ENCODE measurements around the gene IGDCC3.
"Not testable (repeated sequence)": the region's sequence is repeated elsewhere in the genome, so short reads cannot be mapped to it uniquely, and the experiment has no call there.

IGDCC3 gene

DNA sequence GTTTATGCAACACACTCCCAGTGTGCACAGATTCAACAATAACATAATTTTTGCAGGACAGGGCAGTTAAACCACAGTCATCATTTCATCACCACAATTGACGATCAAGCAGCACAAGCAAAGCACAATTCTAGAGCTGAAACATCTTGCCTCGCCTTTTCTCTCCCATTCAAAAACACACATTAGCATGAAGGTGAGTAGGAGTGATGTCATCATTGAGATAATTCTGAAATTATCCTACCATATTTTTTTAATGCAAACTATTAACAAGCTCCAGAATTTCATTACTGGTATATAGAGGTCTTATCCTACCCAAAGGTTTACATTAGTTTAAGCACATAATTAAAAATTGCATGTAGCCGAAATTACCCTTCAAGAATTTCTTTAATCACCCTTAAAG lies 3.5 kb downstream of the IGDCC3 start:
- FAIRE-seq (no peak), DNase-seq (ENCODE audit: extremely low spot score, insufficient read length, low read depth) (no peak)

DNA sequence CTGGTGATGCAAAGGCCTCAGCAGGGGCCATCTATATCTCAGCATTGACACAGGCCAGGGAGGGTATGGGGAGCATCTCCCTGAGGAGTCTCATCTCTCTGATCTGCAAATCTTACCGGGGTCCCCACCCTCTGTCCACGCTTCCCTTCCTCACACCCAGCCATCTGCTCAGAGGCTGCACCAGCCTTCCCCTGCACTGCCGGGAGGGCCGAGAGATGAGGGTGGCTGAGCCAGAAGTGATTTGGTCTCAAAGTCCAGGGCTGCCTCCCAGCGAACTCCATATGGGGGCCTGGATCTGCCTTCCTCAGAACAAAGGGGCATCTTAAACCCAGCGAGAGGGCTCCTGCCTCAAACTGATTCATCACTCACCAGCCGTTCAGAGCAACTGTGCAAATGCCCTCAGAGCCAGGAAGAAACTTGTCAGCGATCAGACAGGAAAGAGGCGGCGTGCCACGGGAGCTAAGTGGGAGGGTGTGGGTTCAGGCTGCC lies 4.6 kb downstream of the IGDCC3 start:
- DNase-seq (ENCODE audit: extremely low spot score, insufficient read length, low read depth) (no peak), FAIRE-seq (no peak)

DNA sequence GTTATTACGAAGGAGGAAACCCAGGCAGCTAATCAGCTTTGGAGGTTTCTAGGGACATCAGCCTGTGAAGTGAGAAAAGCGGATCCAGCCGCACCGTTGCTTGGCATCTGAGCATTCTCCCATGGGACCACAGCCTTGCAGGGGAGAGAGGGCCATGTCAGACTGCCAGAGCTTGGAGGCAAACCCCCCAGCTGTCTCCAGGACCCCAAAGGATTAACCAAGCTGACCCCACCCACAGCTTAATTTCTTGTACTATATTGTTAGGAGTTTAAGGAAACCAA lies 5.1 kb downstream of the IGDCC3 start:
- DNase-seq (ENCODE audit: extremely low spot score, insufficient read length, low read depth): no peak

DNA sequence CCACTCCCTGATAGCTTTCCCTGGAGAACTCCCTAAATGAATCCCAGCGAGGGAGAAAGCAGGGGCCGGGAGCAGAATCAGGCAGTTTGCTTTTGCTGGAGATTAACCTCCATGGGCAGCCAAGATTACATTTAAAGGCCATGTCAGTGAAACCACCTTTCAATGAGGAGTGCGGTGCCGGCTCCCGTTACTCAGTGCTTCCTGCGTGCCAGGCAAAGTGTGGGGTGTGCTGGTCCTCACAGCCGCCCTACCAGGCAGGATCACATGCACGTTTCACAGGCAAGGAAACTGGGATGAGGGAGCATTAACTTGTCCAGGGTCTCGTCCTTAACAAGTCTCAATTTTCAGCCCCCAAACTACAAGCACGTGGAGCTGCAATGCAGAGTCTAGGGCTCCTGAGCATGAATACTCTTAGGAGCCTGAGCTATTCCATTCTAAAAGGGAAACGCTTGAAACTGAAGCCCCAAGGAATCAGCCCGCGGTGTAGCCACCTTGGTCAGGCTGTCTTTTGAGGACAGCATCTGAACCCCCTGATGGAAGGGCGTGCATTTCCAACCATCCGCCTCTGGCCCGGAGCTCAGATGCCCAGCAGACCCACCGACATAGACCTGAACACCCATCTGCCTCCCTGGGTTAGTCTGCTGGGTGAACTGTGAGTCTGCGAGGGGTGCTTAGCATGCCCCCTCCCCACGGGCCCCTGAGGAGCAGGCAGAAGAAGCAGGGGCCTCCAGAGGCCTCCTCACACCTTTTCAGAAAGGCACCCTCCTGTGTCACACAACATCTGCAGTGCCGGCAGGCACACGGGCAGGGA lies 5.6 kb downstream of the IGDCC3 start:
- FAIRE-seq: no peak
- no peak for DNase-seq (ENCODE audit: extremely low spot score, insufficient read length, low read depth)

More for the DNA sequence above, 5.1 kb downstream of the IGDCC3 start:
- no peak for FAIRE-seq

DNA sequence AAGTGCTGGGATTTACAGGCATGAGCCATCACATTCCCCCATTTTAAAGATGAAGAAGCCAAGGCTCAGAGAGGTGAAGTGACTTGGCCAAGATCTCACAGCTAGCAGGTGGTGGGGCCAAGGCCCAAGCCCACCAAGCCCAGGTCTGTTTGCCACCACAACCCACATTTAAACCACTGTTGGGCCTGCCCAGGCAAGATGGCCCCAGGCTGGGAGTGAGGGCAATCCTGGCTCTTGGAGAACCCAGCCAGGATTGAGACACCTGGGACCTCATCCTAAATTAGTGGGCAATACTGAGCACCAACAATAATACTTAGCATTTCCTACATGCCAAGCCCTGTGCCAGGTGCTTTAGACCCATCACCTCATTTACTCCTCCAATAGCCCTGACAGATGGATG lies 6.9 kb downstream of the IGDCC3 start:
- DNase-seq (ENCODE audit: extremely low spot score, insufficient read length, low read depth): no peak
- no peak for FAIRE-seq

DNA sequence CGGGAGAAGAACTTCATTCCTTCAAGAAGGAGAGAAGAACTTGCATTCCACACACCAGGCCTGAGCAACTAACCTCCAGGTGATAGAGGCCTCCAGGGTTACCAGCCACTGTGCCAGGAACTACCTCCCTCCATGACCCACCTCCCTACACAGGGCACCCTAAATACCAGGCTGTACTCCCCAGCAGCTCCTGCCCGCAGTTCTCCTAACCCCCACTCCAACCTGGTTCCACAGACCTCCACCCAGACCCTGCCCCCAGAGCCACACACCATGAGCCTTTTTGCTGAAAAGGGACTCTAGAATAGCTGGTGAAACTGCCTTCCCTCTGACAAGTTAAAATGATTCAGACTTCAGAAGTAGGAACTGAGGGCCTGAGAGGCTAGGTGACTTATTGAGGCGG lies 8.2 kb downstream of the IGDCC3 start:
- DNase-seq (ENCODE audit: extremely low spot score, insufficient read length, low read depth) (no peak), FAIRE-seq (no peak)

DNA sequence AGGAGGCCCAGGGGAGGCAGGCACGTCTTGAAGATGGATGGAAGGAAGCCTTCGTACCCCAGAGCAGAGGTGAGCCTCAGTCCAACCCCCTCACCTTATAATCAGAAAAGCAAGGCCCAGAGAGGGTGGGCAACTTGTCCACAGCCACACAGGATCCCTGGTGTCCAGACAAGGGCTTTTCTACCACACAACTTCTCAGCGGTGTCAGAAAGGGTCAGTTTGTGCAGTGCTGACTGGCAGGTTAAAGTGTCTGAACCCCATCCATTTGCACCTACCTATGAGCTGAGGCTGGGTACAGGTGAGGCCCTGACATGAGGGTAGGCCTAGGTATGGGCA lies 8.6 kb downstream of the IGDCC3 start:
- FAIRE-seq: no peak
- DNase-seq (ENCODE audit: extremely low spot score, insufficient read length, low read depth): no peak

DNA sequence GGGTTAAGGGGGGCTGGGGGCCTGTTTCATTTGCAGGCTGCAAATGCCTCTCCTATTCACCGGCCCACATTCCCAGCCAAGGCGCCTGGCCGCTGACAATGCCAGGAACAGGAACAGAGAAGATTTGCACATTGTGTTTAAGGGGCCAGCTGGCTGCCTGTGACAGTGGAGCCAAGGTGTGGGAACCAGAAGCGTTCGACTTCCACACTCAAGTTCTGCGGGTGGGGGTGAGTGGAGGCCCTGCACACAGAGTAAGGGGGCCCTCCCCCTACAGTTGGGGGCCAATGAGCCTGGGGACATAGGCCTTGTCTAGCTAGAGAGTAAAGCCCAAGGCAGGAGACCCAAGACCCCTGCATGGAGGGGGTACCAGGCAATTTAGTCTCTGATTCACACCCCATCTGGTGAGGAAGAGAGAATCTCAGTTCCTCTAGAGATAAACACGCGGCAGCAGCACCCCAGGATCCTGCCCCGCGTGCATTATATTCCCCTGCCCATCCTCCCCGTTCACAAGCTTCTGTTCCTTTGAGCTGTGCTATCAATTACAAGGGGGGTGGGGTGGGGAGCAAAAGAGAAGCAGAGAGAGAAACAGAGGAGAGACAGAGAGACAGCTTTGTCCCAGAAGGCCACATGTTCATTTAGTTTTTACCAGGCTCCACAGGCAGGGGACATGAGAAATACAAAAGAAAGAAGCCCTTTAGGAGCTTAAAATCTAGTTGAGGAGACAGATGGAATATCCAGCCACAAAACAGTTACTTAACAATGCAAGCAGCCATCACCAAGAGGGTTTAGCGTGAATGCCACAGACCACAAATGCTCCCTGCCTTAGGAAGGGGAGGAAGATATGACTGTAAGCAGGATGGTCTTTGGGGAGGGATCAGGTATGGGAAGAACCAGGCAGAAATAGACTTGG lies 9.2 kb downstream of the IGDCC3 start:
- FAIRE-seq (peak; percentile 5), DNase-seq (ENCODE audit: extremely low spot score, insufficient read length, low read depth) (no peak)

DNA sequence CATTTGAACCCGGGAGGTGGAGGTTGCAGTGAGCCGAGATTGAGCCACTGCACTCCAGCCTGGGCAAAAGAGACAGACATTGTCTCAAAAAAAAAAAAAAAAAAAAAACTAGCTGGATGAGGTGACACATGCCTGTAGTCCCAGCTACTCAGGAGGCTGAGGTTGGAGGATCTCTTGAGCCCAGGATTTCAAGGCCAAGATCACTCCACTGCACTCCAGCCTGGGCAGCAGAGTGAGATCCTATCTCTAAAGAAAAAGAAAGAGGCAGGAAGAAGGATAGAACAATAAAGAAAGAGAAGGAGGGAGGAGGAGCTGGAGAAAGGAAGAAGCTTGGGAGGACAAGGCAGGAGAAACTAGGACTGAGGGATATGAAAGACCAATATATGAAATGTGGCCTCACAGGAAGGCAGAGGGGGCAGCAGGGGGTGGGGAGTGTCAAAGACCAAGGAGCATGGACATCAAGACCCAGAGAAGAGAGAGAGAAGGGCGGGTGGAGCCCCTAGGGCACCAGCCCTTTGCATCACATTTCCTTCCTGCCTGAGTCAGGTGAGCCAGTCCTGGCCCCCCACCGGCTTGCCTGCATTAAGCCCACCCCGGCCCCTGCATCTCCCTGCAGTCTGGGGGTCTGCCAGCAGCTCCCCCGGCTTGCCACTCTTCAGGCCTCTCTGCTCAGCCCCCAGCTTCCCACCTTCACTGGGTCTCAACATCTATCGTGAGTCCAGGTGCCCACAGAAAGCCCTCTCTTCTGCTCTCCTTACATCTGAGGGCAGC lies 11.5 kb downstream of the IGDCC3 start:
- FAIRE-seq (no peak), DNase-seq (ENCODE audit: extremely low spot score, insufficient read length, low read depth) (no peak)

DNA sequence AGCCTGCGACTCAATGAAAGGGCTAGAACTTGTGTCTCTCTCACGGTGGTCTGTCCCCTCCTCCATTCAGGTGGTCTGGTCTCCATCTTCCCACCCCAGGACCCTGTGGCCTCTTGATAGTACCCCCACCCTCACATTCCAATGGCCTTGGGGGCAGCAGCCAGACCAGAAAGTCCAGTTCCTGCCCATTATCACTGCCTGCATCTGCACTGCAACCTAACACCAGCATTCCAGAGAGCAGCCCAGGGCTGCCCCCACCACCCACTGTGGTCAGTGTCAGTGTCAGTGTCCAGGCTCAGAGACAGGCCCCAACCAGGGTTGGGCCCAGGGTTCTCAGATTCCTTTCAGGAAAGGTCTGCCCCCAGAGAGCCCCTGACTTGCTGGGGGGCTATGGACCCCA lies 12.6 kb downstream of the IGDCC3 start:
- FAIRE-seq: no peak
- DNase-seq (ENCODE audit: extremely low spot score, insufficient read length, low read depth): no peak

DNA sequence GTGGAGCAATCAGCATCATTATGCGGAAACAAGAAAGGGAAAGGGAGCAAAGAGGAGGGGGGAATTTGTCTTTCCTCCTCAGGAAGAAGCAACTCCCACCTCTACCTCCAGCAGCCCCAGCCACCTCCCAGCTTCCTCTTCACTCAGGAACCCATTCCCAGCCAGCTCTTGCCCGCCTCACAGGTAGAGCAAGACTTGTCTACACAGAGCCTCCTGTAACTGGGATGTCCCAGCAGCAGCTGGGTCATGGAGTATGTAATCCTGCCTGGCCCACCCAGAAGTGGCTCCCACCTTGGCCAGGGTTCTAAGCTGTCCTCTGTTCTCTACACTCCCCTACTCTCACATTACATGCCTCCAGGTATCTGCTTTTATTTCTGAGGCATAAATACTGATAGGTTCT lies 14.0 kb downstream of the IGDCC3 start:
- no peak for DNase-seq (ENCODE audit: extremely low spot score, insufficient read length, low read depth)
- no peak for FAIRE-seq

DNA sequence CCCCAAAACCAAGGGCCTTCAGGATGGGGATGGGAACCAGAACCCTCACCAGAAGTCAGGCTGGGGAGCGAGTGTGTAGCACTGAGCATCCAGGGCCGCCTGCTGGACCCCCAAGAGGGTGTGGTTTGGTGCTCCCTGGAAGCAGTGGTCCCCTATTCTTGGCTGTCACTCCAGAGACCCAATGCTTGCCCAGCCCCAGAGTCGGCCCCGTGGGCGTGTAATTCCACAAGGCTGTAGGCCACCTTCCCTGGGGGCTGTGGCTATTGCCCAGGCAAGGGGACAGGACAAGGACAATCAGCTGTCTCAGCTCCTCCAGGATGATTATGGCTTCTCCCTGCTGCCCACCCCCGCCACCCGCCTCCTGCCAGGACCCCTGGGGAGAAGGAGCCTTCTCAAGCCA lies 14.5 kb downstream of the IGDCC3 start:
- FAIRE-seq: no peak
- no peak for DNase-seq (ENCODE audit: extremely low spot score, insufficient read length, low read depth)

DNA sequence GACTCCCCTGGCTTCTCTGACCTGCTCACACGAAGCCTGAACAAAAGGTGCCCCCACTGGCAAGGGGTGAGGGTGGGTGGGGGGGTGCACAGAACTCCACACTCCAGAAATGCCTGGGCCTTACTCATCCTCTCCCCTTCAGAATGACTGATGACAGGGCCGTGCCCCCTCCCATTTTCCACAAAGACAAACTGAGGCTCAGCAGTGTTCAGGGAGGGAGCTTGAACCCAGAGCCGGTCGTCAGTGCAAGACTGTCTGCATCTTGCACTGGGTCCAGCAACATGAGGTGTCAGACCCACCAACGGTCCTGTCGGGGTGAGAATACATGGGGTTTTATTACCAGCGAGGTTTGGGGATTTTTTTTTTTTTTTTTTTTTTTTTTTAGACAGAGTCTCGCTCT lies 15.3 kb downstream of the IGDCC3 start:
- FAIRE-seq (no peak), DNase-seq (ENCODE audit: extremely low spot score, insufficient read length, low read depth) (no peak)

DNA sequence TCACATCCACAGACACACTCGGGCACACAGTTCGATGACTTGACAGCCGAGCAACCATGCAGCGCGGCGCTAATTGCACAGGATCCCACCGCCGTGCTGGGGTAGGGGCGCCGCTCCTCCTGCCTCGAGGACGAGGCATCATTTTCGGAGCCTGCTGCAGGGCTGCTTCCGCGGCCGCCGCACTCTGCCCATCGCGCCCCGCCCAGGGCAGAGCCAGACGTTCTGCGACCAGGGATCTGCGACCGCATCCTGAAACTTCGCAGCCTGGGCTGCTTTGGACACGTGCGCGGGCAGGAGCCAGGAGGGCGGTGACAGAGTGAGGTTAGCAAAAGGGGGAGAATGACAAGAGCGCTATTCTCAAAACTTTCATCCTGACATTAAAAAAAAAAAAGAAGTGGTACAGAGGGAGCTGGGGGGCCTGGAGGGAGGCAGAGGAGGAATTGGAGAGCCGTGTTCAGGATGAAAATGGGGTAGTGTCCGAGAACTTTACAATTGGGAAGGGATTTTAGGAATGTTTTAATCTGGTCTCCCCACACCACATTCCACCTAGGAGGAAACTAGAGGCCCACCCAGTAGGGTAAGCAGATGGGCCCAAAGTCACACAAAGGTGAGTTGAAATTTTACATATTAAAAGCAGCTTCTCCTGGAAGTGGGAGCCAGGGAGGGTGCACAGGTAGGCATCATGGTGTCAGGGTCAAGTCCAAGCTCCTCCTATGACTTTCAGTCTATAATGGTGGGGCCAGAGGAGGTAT lies 15.9 kb downstream of the IGDCC3 start:
- FAIRE-seq (no peak), DNase-seq (ENCODE audit: extremely low spot score, insufficient read length, low read depth) (no peak)

DNA sequence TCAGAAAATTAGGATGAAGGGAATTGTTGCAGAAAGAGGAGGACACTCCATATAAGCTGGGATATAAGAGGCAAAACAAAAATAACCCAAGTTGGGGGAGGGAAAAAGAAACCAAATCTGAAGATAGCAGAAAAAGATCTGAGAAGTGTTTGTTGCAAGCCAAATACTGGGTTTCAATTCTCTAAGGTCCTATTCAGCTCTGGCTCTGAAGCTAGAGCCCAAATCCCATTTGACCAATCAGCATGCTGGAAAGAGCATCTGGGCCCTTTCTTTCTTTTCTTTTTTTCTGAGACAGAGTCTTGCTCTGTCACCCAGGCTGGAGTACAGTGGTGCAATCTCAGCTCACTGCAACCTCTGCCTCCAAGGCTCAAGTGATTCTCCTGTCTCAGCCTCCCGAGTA lies 17.3 kb downstream of the IGDCC3 start:
- FAIRE-seq (no peak), DNase-seq (ENCODE audit: extremely low spot score, insufficient read length, low read depth) (no peak)

DNA sequence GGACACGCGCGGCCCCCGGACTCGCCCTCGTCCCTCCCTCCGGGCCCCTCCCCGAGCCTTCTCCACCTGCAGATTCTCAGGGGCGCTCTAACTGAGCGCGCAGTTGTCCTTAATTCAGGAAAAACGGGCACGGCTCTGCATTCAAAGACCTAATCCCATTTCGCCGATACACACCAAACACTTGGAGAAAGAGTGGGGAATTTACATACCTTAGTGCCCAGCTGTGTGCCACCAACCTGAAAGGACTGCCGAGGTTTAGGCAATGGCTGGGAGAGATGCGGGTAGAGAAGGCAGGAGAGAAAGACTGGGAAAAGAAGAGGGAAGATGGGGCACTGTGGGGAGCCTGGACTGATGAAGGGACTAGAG lies 21.8 kb downstream of the IGDCC3 start:
- DNase-seq (ENCODE audit: extremely low spot score, insufficient read length, low read depth) (no peak), FAIRE-seq (no peak)

DNA sequence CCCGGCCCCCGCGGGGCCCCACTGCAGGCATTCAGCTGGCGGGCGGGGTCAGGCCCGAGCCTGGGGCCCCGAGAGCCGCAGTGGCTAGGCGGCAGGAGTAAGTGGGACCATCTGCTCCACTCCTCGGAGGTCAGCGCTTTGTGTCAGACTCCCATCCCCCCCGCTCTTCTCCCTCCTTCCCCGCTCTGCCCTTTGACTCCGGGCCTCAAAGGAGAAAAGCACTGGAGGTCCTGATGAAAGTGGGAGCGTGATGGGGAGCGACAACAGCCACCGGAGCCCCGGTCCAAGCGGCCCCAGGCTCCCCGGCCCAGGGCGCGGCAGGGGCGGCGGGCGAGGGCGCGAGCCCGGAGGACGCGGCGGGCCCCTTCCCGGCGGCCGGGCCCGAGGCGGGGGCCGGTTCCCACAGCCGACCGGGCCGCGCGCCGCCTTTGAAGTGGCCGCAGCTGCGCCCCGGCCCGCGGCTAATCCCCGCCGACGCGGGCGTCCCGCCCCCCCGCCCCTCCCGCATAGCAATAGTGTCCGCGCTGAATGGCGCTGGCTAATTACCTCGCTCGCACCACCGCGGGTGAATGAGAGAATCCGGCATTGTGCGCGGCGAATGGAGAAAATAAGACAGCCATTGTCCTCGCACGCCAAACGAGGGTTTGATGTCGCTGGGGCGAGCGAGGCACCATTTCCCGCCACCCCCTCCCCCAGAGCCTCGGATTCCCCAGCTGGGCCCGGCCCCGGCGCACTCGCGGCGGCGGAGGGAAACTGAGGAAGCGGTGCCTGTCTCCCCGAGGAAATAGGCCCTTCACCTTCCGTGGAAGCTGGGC lies 22.4 kb downstream of the IGDCC3 start:
- FAIRE-seq (no peak), DNase-seq (ENCODE audit: extremely low spot score, insufficient read length, low read depth) (no peak)

DNA sequence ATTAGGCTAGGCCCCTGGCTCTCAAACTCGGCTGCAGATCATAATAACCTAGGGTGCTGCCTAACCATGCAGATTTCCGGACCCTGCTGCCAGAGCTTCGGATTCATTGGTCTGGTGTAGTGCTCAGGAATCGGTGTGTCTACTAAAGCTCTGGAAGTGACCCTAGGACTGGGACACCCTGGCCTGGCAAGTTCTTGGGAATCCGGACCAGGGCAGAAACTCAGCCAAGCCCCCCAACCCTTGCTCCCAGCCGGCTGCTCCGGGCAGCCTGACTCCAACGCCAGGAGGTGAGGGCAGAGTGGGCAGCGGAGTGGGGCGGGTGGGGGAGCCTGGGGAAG lies 23.0 kb downstream of the IGDCC3 start:
- DNase-seq (ENCODE audit: extremely low spot score, insufficient read length, low read depth) (no peak), FAIRE-seq (no peak)

DNA sequence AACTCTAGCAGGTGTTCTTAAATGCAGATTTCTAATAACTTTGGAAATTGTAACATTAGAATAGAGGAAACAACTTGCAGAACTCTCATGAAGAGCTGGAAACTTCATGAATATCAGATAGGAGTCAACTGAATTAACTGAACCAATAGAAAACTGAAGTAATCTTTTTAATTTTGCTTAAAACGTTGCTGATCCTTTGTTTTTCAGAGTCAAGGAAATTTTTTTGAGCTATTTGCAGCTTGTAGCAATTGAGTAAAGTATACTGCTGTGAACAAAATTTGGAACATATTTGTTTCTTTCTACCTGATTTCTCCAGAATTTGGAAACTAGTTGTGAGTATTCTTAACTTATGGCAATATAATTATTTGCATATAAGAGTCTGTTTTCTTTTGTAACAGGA lies 25.8 kb downstream of the IGDCC3 start:
- FAIRE-seq; DNase-seq (ENCODE audit: extremely low spot score, insufficient read length, low read depth): not testable (repeated sequence)

Measured in GM18507 (cell line).